Heart left ventricle (tissue), 13 donors: ENCODE results near the gene TNIK.

Experiments used
- CTCF ChIP-seq, 12 donors: fragments of 200-600 bp; sonication (generic) in 4 of 12; IDR thresholded peaks; one replicate each; pipeline versions ENCODE4 v1.5.0 to v1.8.0; 2018 to 2022; ENCODE audit warnings: antibody characterized with exemption in 12 of 12, mild to moderate bottlenecking in 5 of 12
- POLR2A ChIP-seq, 2 donors: fragments of 450-650 bp; IDR thresholded peaks; one replicate each; pipeline ENCODE4 v1.6.1; 2017; ENCODE audit warnings: antibody characterized with exemption in 2 of 2, mild to moderate bottlenecking in 2 of 2, moderate library complexity in 2 of 2
- donor health status: ischemic (EF 13 %, LVEDD 7.1; RV severe dilation, severe dysfunction).
- donor health status: DM: no; HTN: yes; CAD: no.
- donor health status: DM: no; HTN: no; CAD: no.
- donor health status: ischemic (EF 25% LVEDD 6.9; RV normal size, moderate dysfunction).
- donor health status: ischemic (EF 25% LVEDD 5.7; RV mildly dilated, moderate dysfunction).
- donor health status: ischemic (EF 35%, LVEDD 5.7; RV mildly dilated, moderate dysfunction).
- donor health status: nonischemic (EF 11% LVEDD 7.7; RV severe dilation, severe dysfunction).
- donor health status: DM: yes; HTN: yes; CAD: no.
- donor health status: PGD.
- donor health status: ischemic (EF 29% LVEDD 5.4; RV normal size, mild dysfunction).
- donor health status: nonischemic (EF 23%, LVEDD 6.1; RV moderate dilation, normal function).

GRCh38 chr3:171378586-171378985, 81.6 kb downstream of the TNIK start:
- no peak for TF ChIP-seq CTCF (IDR thresholded peaks at IDR 0.05)
- no peak for TF ChIP-seq POLR2A (IDR thresholded peaks at IDR 0.05)
